H1 (cell line): ENCODE data around the gene KIF13A. TPM values are rescaled to one million over a fixed set of nuclear protein-coding genes. Genes with fewer than 3 reads are reported as not detected.

Source experiments
- SP1 ChIP-seq: IDR thresholded peaks from 2 replicates; pipeline ENCODE4 v1.6.1; 2011; ENCODE audit warnings: low read depth, low read length
- polyA plus RNA-seq, 7 experiments: library from polyadenylated mRNA; depleted of rRNA in 3 of 7; stranded (reverse) in 5 of 7; unstranded in 2 of 7; fragments of >200 nt in 5 of 7; fragments of 200-250 nt in 2 of 7; gene quantifications; 1 replicate in 5 of 7; 2 replicates in 1 of 7; 4 replicates in 1 of 7; pipeline versions ENCODE4 v1.2.1 to v1.2.3, GENCODE V29; 2011 to 2013; ENCODE audit warnings: missing spikeins in 2 of 7, mixed read lengths in 2 of 7
- total RNA-seq: library from RNA; stranded (reverse); fragmentation: NEBNext Ultra II Directional; extraction: Animal tissue kit (Norgen Biotek cat#: 25700); gene quantifications from 2 replicates; pipeline ENCODE4 v1.2.1, GENCODE V29; 2021

Gene KIF13A
- total and polyA plus RNA-seq, 2 of the 8 experiments (the other 6 are each of a cell fraction or from before 2014, with no cell fraction given) = 14.7 to 40.8 TPM

DNA sequence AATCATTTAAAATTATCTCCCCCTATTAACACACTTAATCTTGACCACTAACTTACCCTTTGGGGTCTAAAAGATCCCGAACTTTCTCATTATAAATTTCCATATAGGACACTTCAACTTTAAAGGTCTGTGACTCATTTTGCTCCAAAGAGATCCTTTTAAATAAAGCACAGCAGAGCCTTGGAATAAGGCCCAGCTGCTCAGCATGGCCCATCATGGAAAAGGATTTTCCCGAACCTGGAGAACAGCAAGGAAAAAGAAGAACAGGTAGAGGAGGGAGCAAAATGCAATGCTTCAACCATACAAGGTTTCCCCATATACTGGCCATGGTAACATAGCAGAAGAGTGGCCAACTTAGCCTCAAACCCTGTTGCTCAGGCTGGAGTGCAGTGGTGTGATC, 132.1 kb downstream of the KIF13A start (continued):
- no peak for TF ChIP-seq SP1
